ENCODE results near the gene TOPBP1.

DNA sequence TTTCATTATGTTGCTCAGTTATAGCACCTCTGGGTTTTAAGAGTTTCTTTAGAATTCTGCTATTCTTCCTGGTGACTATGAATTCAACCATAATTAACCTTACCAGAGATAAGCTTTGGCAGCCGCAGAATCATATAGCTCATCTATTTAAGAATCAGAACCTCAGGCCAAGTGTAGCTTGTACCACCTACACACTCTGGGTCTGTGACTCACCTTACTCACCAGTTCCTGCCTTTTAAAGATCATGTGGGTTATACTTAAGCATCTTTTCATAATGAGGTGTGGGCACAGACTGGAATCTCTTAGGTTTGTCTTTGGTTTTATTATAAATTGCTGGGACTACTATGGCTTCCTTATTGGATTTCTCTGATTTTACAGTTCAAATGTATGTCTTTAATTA lies 66.4 kb downstream of the TOPBP1 start:
- TF ChIP-seq CHD1 (IDR thresholded peaks at IDR 0.05; ENCODE audit: low read depth, low read length): no peak
- TF ChIP-seq POLR2A (IDR thresholded peaks at IDR 0.05; ENCODE audit: low read depth, low read length): no peak
- TF ChIP-seq, protein P1, sequence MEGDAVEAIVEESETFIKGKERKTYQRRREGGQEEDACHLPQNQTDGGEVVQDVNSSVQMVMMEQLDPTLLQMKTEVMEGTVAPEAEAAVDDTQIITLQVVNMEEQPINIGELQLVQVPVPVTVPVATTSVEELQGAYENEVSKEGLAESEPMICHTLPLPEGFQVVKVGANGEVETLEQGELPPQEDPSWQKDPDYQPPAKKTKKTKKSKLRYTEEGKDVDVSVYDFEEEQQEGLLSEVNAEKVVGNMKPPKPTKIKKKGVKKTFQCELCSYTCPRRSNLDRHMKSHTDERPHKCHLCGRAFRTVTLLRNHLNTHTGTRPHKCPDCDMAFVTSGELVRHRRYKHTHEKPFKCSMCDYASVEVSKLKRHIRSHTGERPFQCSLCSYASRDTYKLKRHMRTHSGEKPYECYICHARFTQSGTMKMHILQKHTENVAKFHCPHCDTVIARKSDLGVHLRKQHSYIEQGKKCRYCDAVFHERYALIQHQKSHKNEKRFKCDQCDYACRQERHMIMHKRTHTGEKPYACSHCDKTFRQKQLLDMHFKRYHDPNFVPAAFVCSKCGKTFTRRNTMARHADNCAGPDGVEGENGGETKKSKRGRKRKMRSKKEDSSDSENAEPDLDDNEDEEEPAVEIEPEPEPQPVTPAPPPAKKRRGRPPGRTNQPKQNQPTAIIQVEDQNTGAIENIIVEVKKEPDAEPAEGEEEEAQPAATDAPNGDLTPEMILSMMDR (conservative IDR thresholded peaks at IDR 0.05; ENCODE audit: low read depth, low read length): no peak
- TF ChIP-seq MXI1 (IDR thresholded peaks at IDR 0.05; ENCODE audit: borderline replicate concordance, low read depth, low read length): no peak
- no peak for TF ChIP-seq RAD21 (IDR thresholded peaks at IDR 0.05; ENCODE audit: low read length)
- TF ChIP-seq SMC3 (IDR thresholded peaks at IDR 0.05; ENCODE audit: low read depth, low read length): no peak
- TF ChIP-seq CEBPB (IDR thresholded peaks at IDR 0.05; ENCODE audit: low read depth, low read length): no peak
- TF ChIP-seq, protein P2, sequence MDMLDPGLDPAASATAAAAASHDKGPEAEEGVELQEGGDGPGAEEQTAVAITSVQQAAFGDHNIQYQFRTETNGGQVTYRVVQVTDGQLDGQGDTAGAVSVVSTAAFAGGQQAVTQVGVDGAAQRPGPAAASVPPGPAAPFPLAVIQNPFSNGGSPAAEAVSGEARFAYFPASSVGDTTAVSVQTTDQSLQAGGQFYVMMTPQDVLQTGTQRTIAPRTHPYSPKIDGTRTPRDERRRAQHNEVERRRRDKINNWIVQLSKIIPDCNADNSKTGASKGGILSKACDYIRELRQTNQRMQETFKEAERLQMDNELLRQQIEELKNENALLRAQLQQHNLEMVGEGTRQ (IDR thresholded peaks at IDR 0.05; ENCODE audit: low read depth, low read length): no peak
- no peak for TF ChIP-seq MAZ (IDR thresholded peaks at IDR 0.05; ENCODE audit: borderline replicate concordance, low read depth, low read length)
- no peak for TF ChIP-seq BHLHE40 (IDR thresholded peaks at IDR 0.05; ENCODE audit: low read depth, low read length)
- TF ChIP-seq FOS (IDR thresholded peaks at IDR 0.05; ENCODE audit: low read depth, low read length): no peak
